BJ (cell line): ENCODE data around the gene PRKCE. TPM values are rescaled to one million over a fixed set of nuclear protein-coding genes. Genes with fewer than 3 reads are reported as not detected.

Experiments
- CTCF ChIA-PET: fragments of 350-600 bp; formaldehyde crosslinking; extraction: SDS; loops from one replicate; lab custom pipeline; 2021; ENCODE audit warnings: antibody characterized with exemption, inconsistent platforms; lab: Yijun Ruan, JAX
- POLR2A ChIA-PET: fragments of 300-600 bp; sonication (Branson Sonifier 250); formaldehyde crosslinking; extraction: SDS; loops from one replicate; lab custom pipeline; 2021; ENCODE audit warnings: antibody characterized with exemption; lab: Charles Lee
- DNase-seq: peaks from one replicate; pipeline ENCODE4 v3.0.0-alpha.2; 2011; ENCODE audit warnings: low read depth
- H3K27me3 ChIP-seq: 2 replicates; pipeline ENCODE4 v1.6.0; 2011; ENCODE audit warnings: low read length; ENCODE audit not compliant: control insufficient read depth, insufficient read depth
- H3K36me3 ChIP-seq: 2 replicates; pipeline ENCODE4 v1.5.1; 2011; ENCODE audit warnings: low read length; ENCODE audit not compliant: control insufficient read depth, insufficient read depth
- H3K4me3 ChIP-seq: 2 replicates; pipeline ENCODE4 v1.5.1; 2011; ENCODE audit warnings: low read depth, mild to moderate bottlenecking, control low read depth, low read length
- polyA plus RNA-seq: library from polyadenylated mRNA; depleted of rRNA; stranded (reverse); fragments of >200 nt; gene quantifications from 2 replicates; pipeline ENCODE4 v1.2.3, GENCODE V29; 2011
- TF ChIP-seq, protein P1 (sequence below): IDR thresholded peaks from 2 replicates; pipeline ENCODE4 v1.5.1; 2011; ENCODE audit warnings: low read depth, mild to moderate bottlenecking, control low read depth, inconsistent platforms, low read length, moderate library complexity; ENCODE audit not compliant: insufficient read depth

PRKCE gene
- polyA plus RNA-seq, 1 experiment = 19.7 TPM

DNA sequence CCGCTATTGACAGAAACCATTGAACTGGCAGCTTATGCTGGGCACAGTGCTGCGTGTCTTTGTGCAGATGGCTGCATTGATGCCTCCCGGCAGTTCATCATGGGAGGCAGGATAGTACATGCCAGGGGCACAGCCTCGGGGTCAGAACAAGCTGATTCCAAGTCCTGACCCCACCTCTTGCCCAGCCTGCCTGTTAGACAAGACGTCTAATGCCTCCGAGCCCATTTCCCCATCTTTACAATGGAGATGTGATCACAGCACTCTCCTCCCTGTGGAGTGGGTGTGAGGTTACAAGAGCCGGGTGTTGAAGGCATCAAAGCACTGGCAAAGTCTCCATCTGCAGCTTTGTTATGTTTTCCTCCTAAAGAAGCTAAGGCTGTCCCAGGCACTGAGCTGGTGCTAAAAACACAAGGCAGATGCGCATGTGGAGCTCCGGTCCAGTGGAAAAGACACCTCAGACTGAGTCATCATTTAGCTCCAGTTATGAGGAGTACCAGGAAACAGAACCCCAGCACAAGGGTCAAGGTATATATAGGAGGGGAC lies 520.0 kb downstream of the PRKCE start:
- DNase-seq = peak; percentile 65
- CTCF ChIA-PET = interaction anchor here (0.9 to 1.5 kb wide), 3 partner anchors 14 to 73 kb away, joined by 3 to 5 read pairs (median 3); no protein-coding TSS in a partner anchor
- no peaks in the 10 kb centered on the region for H3K27me3 ChIP-seq
- no peaks in the 10 kb centered on the region for H3K36me3 ChIP-seq
- POLR2A ChIA-PET = interaction anchor here (0.5 to 1.2 kb wide), 2 partner anchors 109 to 125 kb away, joined by 5 to 8 read pairs; partner anchors contain the start of gene EPAS1
- TF ChIP-seq, protein P1, sequence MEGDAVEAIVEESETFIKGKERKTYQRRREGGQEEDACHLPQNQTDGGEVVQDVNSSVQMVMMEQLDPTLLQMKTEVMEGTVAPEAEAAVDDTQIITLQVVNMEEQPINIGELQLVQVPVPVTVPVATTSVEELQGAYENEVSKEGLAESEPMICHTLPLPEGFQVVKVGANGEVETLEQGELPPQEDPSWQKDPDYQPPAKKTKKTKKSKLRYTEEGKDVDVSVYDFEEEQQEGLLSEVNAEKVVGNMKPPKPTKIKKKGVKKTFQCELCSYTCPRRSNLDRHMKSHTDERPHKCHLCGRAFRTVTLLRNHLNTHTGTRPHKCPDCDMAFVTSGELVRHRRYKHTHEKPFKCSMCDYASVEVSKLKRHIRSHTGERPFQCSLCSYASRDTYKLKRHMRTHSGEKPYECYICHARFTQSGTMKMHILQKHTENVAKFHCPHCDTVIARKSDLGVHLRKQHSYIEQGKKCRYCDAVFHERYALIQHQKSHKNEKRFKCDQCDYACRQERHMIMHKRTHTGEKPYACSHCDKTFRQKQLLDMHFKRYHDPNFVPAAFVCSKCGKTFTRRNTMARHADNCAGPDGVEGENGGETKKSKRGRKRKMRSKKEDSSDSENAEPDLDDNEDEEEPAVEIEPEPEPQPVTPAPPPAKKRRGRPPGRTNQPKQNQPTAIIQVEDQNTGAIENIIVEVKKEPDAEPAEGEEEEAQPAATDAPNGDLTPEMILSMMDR = no peak
- no peak overlapping the region for H3K4me3 ChIP-seq

DNA sequence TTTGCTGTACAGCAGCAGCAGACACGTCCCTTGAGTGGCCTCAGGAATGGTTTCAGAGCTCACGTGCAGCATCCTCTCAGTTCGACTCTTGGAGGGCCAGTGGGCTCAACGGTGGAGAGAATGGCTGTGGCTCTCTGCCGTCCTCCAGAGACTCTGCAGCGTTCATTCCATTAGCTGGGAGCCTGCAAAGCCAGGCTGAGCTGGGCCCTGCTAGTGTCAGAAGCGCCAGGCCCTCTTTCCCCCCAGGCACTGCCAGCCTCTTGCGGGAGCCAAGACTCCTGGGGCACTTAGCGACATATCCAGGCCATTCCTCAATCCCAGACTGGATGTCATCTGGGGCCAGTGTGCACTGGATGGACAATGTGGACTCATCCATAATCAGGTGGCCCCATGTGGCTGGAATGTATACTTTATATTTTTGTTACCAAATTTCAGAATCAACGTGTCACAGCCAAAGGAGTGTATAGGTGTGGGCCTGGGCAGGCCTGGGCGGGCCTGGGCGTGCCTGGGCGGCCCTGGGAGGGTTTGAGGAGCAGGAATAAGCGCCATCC lies 520.6 kb downstream of the PRKCE start:
- Histone ChIP-seq H3K27me3 (no peaks in the 10 kb centered on the region), H3K36me3 (no peaks in the 10 kb centered on the region), H3K4me3 (no peak overlapping the region)
- POLR2A ChIA-PET = interaction anchor here (0.6 to 1.2 kb wide), 2 partner anchors 16 to 125 kb away, joined by 3 to 5 read pairs; partner anchors contain the start of gene EPAS1
- DNase-seq = no peak
- CTCF ChIA-PET = interaction anchor here (0.9 to 1.5 kb wide), 4 partner anchors 13 to 109 kb away, joined by 3 to 5 read pairs (median 4); no protein-coding TSS in a partner anchor
- TF ChIP-seq, protein P1 = 0 out of 2 replicates have a peak, but pooled peaks have one; percentile 1

DNA sequence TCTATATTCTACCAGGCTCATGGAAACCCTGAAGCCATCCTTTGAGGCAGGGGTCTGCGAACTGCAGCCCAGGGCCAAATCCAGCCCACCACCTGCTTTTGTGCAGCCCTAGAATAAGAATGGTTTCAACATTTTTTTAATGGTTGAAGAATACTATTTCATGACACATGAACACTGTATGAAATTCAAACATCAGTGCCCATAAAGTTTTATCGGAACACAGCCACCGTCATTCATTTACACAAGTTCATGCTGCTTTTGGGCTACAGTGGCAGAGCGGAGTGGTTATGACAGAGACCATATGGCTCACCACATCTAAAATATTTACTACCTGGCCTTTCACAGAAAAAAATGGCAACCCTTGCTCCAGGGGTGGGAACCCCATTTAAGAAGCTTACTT lies 521.6 kb downstream of the PRKCE start:
- DNase-seq = no peak
- no peaks in the 10 kb centered on the region for H3K36me3 ChIP-seq

DNA sequence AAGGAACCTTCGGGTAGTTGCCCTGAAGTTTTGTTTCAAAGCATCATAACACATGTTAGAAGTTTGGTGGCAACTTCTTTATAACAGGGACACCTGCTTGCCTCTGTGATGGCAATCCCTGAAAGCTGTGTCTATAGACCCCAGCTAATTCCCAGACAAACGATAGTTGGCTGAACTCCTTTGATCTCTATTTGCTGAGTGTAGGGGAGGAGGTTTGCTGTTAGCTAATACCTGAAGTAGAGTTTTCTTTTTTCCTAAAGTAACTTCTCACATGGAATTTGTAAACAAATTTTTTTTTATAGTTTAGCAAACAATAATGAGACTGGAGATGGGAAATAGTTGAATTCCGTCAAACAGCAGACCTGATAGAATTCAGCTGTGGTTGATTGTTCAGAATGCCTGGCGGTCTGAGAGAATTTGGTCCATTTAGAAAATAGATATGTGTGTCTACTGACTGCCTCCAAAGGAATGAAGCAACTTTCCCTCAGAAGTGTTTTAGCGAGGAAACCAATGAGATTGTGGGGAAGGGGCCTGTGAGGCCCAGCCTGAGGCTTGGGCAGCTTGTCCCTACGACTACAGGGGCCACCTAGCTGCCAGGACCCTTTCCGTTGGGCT lies 522.3 kb downstream of the PRKCE start:
- DNase-seq = no peak
- POLR2A ChIA-PET = no interaction called here
- no peaks in the 10 kb centered on the region for H3K36me3 ChIP-seq
- TF ChIP-seq, protein P1 = no peak
- no peaks in the 10 kb centered on the region for H3K27me3 ChIP-seq
- CTCF ChIA-PET = interaction anchor here (1.2 to 1.5 kb wide), 2 partner anchors 10 to 111 kb away, joined by 3 to 4 read pairs; no protein-coding TSS in a partner anchor
- no peak overlapping the region for H3K4me3 ChIP-seq

More for the DNA sequence above, 521.6 kb downstream of the PRKCE start:
- no peaks in the 10 kb centered on the region for H3K27me3 ChIP-seq
- CTCF ChIA-PET = interaction anchor here (1.1 to 1.5 kb wide), 3 partner anchors 9 to 110 kb away, joined by 3 to 4 read pairs (median 3); no protein-coding TSS in a partner anchor
- H3K4me3 ChIP-seq = no peak overlapping the region
- POLR2A ChIA-PET = no interaction called here
- TF ChIP-seq, protein P1 = no peak

DNA sequence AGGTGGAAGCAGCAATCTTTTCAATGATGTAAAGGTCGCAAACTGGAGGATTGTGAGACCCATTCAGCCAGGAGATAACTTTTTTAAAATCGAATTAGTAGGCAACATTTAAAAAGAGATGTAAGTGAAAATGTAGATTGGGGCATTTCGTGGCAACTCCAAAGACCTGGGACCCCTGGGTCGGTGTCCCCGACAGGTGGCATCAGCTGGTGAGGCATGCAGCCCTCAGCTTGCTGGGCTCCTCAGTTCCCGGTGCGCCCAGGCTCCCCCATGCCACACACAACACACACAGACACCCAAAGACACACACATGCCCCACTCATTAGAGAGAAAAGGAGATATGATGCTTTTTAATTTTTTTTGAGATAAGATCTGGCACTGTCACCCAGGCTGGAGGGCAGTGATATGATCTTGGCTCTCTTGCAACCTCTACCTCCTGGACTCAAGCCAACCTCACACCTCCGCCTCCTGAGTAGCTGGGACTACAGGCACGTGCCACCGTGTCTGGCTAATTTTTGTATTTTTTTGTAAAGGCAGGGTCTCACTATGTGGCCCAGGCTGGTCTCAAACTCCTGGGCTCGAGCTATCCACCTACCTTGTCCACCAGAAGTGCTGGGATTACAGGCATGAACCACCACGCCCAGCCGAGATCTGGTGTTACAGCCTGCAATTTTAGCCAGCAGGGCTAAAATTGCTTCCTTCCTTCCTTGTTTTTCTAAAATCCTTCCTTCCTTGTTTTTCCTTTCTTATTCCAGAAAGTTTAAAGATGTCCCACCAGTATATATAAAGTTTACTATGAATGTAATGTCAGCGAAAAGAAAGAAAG lies 523.1 kb downstream of the PRKCE start:
- CTCF ChIA-PET = no interaction called here
- no peak for DNase-seq
- POLR2A ChIA-PET = no interaction called here
- no peaks in the 10 kb centered on the region for H3K36me3 ChIP-seq
- H3K4me3 ChIP-seq = no peak overlapping the region
- TF ChIP-seq, protein P1 = no peak
- H3K27me3 ChIP-seq = no peaks in the 10 kb centered on the region
